Amniotic stem cell (primary cell): ENCODE measurements around the gene DSC3.
"Not testable (repeated sequence)": the region's sequence is repeated elsewhere in the genome, so short reads cannot be mapped to it uniquely, and the experiment has no call there.

ENCODE experiments used
- DNase-seq: peaks from one replicate; lab custom pipeline; 2025; lab: John Stamatoyannopoulos, UW

DSC3 gene

GRCh38 chr18:31041271-31042083 is 1.1 kb downstream of the DSC3 start:
- no peak for DNase-seq

- no peak for DNase-seq
Observed at GRCh38 chr18:31040686-31041270, 1.8 kb downstream of the DSC3 start.

GRCh38 chr18:31039426-31039825 is 3.1 kb downstream of the DSC3 start:
- DNase-seq, result no peak

DNA sequence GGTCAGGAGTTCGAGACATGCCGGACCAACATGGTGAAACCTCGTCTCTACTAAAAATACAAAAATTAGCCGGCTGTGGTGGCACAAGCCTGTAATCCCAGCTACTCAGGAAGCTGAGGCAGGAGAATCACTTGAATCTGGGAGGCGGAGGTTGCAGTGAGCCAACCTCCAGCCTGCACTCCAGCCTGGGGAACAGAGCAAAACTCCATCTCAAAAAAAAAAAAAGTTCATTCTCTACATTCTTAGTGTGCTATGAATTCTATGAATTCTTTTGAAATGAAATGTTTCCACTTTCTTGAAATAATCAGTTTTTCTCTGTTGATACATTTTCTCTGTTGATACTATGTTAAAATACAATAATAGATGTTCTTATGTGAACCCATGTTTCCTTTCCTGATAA is 4.9 kb downstream of the DSC3 start:
- DNase-seq, result not testable (repeated sequence)

DNA sequence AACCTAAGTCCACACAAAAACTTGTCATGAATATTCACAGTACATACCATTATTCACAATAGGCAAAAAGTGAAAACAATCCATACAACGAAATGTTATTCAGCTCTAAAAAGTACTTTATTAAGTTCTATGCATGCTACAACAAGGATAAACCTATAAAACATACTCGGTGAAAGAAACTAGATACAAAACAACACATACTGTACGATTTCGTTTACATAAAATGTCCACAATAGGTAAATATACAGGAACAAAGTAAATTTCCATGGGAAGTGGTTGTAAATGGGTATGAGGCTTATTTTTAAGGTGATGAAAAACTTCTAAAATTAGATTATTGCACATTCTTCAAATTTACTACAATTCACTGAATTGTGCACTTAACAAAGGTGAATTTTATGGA is 8.0 kb downstream of the DSC3 start:
- DNase-seq, result no peak

DNA sequence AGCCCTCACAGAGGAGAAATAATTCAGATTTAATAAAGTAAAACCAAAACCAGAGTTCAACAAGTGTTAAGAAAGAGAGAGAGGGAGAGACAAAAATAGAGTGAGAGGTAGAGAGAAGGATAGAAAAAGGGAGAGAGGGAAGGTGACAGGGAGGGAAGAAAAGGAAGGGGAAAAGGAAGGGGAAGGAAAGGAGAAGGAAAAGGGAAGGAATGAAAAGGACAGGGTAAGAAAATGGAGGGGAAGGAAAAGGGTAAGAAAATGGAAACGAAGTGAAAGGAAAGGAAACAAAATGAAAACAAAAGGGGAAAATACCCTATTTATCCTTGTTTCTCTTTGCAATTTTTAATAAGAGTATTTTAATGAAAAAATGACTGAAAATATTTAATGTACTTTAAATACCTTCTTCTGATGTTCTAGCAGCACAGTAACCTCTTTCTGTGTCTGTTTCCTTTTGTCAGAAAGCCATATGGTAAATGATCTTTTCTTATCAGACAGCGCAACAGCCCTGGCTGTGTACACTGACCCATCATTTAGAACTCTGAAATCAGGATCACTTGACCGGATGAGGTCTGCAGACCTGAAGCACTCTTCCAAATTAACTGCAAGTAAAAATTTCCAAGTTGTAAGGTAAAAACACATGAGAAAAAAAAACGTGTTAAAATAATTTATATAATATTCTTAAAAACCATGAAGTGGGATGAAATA is 11.8 kb downstream of the DSC3 start:
- no peak for DNase-seq

GRCh38 chr18:31015715-31016434 is 26.7 kb downstream of the DSC3 start:
- DNase-seq, result no peak

DNA sequence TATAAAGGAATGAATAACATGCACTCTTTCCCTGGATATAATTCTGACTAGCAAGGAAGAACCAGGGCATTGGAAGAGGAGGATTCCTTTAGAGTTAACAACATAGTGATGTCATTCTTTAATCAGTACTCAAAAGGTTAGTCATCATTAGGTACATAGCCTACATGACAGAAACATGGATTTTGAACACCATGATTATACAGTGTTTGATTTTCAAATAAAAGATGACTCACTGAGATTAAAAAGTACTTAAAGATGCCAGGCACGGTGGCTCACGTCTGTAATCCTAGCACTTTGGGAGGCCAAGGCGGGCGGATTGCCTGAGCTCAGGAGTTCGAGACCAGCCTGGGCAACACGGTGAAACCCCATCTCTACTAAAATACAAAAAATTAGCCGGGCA is 31.1 kb downstream of the DSC3 start:
- DNase-seq, result not testable (repeated sequence)

DNA sequence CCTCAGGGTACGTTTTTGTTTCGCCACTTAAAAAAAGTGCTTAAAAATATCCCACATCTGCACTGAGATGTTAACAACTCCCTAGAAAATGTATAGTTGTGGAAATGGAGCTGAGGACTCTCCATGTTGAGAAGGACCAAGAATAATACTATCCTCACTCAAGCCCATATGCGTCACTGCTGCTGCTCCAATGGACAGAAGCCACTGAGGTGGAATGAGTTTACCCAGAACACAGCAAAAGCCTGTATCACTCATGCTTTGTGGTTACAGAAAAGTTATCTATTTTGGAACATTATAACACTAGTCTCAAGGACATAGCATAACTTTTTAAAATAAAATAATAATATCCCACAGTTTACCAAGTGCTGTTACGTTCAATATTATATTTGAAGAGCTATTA is 31.9 kb downstream of the DSC3 start:
- no peak for DNase-seq

DNA sequence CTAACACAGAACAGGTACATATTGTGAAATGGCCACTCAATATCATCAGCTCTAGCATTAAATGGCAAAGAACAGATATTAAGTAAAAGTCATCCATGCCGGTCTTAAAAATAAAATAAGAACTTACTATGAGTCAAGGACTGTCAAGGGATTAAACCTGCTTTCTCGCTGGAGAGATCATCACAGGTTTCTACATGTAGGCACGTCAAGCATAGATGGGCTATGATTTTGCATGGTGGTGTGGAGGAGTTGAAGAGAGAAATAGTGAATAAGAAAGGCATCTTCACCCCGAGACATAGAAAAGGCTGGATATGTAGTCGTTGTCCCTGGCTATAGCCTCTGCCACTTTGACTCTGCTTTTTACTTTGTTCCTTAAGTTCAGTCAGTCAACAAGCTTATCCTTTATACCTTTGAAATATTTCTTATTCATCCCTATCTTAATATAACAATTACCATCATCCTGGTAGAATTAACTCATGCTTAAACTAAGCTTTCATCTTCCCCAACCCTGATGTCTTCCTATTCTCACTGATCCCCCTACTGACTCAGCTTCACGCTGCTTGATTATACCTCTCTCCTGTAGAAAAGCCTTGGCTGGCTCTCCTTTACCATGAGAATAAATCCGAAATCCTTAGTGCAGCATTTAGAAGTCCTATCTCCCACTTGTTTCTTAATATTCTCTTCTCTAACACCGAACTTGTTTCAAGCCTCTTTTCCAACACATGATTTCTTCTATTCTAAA is 42.5 kb downstream of the DSC3 start:
- DNase-seq, result no peak

- no peak for DNase-seq
Observed at GRCh38 chr18:30999186-30999585, 43.4 kb downstream of the DSC3 start.

GRCh38 chr18:30997223-30997622 is 45.3 kb downstream of the DSC3 start:
- DNase-seq, result no peak

DNA sequence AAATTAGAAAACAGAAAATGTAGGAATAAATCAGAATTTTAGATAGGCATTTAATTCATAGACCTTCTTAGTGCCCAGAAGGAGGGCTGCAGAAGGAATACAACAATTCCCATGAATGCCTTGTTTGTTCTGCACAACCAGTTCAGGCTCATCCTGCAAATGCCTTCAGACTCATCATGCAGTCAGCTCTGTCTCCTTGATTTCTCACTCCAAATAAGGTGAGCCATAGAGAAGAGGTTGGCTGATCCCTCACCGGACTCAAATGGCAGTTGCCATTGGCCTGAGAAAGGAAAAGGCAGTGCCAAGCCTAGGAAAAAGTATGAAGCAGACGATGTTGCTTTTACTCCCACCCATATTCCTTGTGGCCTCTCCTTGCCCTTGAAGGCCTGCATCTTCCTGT is 50.3 kb downstream of the DSC3 start:
- no peak for DNase-seq

- no peak for DNase-seq
Observed at GRCh38 chr18:30991397-30991796, 51.1 kb downstream of the DSC3 start.

GRCh38 chr18:30989141-30989540 is 53.4 kb downstream of the DSC3 start:
- DNase-seq, result no peak

GRCh38 chr18:30988440-30988839 is 54.1 kb downstream of the DSC3 start:
- DNase-seq, result no peak

DNA sequence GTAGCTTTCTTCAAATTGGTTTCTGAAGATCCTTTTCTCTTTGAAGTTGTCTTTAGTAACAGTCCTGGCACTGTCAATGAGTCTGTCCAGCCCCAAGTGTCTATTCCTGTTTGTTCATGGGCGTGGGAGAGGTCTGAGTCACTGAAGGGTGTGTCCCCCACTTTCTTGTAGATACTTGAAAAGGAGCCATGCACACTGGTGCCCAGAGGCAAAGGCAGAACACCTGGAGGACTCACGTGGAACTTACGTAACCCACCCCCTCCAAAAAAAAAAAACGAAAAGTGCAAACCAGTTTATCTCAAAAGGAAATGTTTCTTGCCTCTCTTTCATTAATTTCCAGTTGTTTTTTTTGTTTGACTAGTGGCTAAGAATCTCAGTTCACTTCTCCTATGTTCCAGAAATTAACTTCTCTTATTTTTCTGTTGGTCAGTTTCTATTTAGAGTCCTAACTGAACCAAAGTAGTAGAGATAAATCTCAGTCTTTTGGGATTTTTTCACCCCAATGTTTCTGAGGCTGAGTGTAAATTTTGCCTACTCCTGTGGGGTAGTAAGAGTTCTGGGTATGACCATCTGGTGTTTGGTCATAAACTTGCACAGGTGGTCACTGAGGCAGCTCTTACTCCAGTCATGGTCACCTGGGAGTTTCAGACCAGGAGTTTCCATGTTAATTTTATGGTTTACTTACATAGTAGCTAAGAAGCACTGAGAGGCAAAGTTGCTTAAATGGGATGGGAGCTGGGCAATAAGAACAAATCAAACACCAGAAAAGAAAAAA is 54.9 kb downstream of the DSC3 start:
- no peak for DNase-seq

DNA sequence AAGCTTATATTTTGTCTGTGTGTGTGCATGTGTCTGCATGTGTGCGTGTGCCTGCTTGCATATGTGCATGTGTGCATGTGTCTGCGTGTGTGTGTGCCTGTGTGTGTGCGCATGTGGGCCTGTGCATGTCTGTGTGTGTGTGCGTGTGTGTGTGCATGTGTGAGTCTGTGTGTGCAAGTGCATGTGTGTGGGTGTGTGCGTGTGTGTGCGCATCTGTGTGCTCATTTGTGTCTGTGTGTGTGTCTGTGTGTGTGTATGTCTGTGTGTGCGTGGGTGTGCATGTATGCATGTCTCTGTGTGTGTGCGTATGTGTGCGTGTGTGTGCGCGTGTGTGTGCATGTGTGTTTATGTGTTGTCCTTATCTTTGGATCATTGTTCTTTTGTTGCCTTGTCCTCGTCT is 56.8 kb downstream of the DSC3 start:
- no peak for DNase-seq

- no peak for DNase-seq
Observed at GRCh38 chr18:30982285-30982992, 60.1 kb downstream of the DSC3 start.

DNA sequence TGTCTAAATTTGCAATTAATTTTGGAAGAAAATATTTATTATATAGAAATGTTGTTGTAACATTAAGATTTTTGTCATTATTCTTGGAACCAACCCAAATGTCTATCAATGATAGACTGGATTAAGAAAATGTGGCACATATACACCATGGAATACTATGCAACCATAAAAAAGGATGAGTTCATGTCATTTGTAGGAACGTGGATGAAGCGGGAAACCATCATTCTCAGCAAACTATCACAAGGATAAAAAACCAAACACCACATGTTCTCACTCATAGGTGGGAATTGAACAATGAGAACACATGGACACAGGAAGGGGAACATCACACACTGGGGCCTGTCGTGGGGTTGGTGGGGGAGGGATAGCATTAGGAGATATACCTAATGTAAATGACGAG is 64.5 kb downstream of the DSC3 start:
- not testable (repeated sequence) for DNase-seq
